Nephron (organoid): Measurements from ENCODE around the gene TYRO3.
"Not testable (repeated sequence)": the region's sequence is repeated elsewhere in the genome, so short reads cannot be mapped to it uniquely, and the experiment has no call there.

Source experiments
- H3K27ac Mint-ChIP-seq, 3 experiments: 2 replicates each; pipeline ENCODE4 v1.8.0; 2020; ENCODE audit warnings: mixed read lengths in 3 of 3, mild to moderate bottlenecking in 2 of 3, moderate library complexity in 1 of 3
- H3K27me3 Mint-ChIP-seq: 2 replicates; pipeline ENCODE4 v1.8.0; 2021; ENCODE audit warnings: low read depth, mild to moderate bottlenecking, moderate library complexity, mixed read lengths
- H3K36me3 Mint-ChIP-seq: 2 replicates; pipeline ENCODE4 v1.8.0; 2020; ENCODE audit warnings: low read depth, mixed read lengths
- H3K4me1 Mint-ChIP-seq: 2 replicates; pipeline ENCODE4 v1.8.0; 2020; ENCODE audit warnings: mixed read lengths
- H3K4me3 Mint-ChIP-seq, 3 experiments: 2 replicates each; pipeline ENCODE4 v1.8.0; 2020; ENCODE audit warnings: mild to moderate bottlenecking in 3 of 3, mixed read lengths in 3 of 3, moderate library complexity in 2 of 3
- H3K9me3 Mint-ChIP-seq: 2 replicates; pipeline ENCODE4 v1.8.0; 2020; ENCODE audit warnings: mixed read lengths
- CTCF ChIP-seq, 3 experiments: fragments of 200-600 bp; sonication (generic); IDR thresholded peaks; one replicate each; pipeline ENCODE4 v1.5.0; 2021; ENCODE audit warnings: antibody characterized with exemption in 3 of 3; ENCODE audit not compliant: unreplicated experiment in 3 of 3

TYRO3 gene

GRCh38 chr15:41583795-41584194, 24.8 kb downstream of the TYRO3 start:
- H3K9me3 Mint-ChIP-seq, result no peaks in the 10 kb centered on the region
- H3K4me1 Mint-ChIP-seq, result peaks cover 16% of the 10 kb centered on the region
- H3K36me3 Mint-ChIP-seq, result peaks cover 4% of the 10 kb centered on the region
- no peak for TF ChIP-seq CTCF (IDR thresholded peaks at IDR 0.05; ENCODE audit: unreplicated experiment in 3 of 3)
- H3K27me3 Mint-ChIP-seq, result peaks cover 7% of the 10 kb centered on the region
- H3K4me3 Mint-ChIP-seq, result peak overlapping the region in 2 of 3 experiments; percentile 56 to 79
- H3K27ac Mint-ChIP-seq, result peak overlapping the region; percentile 85 to 97 (median 85)

- no peaks in the 10 kb centered on the region for H3K9me3 Mint-ChIP-seq
- peak overlapping the region; percentile 85 to 94 (median 88) for H3K4me3 Mint-ChIP-seq
- H3K27me3 Mint-ChIP-seq, result peaks cover 14% of the 10 kb centered on the region
- no peak for TF ChIP-seq CTCF (IDR thresholded peaks at IDR 0.05; ENCODE audit: unreplicated experiment in 3 of 3)
- H3K27ac Mint-ChIP-seq, result peak overlapping the region; percentile 95 to 99 (median 99)
- H3K4me1 Mint-ChIP-seq, result peaks cover 16% of the 10 kb centered on the region
- peaks cover 4% of the 10 kb centered on the region for H3K36me3 Mint-ChIP-seq
These were observed 25.7 kb downstream of the TYRO3 start for GRCh38 chr15:41584636-41585126.

DNA sequence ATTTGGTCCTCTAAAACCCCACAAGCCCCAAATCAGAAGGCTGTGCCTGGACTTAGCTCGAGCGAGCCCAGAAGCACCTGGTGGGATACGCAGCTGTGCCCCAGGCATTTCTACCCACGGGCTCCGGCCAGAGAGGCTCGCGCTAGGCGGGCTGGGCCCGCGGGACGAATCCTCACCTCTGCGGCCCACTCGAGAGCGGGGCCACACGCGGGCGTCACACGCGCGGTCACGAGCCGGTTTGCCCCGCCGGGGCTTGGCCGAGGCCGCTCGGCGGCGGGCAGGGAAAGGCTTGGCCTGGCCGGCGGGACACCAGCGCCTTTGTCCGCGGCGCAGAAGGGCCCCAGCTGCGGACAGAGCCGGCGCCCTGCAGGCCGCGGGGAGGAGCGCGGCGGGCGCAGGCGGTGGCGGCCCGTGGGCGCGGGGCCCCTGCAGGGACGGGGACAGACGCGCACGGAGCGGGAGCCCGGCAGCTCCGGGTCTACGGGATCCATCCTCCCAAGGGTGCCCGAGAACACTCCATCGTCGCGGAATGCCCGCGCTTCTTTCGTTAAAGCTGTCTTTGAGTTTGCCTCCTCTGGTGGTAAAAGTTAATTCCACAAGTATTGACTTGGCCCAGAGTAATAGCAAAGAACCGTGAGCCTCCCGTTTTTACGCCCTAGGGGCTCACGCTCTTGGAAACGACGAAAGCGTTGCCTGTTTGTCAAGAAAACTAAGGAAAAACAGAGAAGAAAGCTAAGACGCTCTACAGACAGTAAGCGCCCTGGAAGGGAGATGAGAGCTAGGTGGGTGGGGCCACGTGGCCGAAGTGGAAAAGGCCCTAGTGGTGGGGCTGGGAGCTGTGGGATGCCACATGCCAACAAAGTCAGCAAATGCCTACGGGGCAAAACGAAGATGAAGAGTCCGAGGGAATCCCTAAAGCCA, 26.4 kb downstream of the TYRO3 start:
- peaks cover 14% of the 10 kb centered on the region for H3K27me3 Mint-ChIP-seq
- peaks cover 4% of the 10 kb centered on the region for H3K36me3 Mint-ChIP-seq
- H3K4me3 Mint-ChIP-seq, result peak overlapping the region; percentile 85 to 94 (median 88)

GRCh38 chr15:41586531-41587282, 27.7 kb downstream of the TYRO3 start:
- not testable (repeated sequence) for H3K36me3 Mint-ChIP-seq, H3K9me3 Mint-ChIP-seq, H3K27ac Mint-ChIP-seq
- peak overlapping the region in 2 of 3 experiments; percentile 61 to 62 for H3K4me3 Mint-ChIP-seq
- peaks cover 16% of the 10 kb centered on the region for H3K4me1 Mint-ChIP-seq
- H3K27me3 Mint-ChIP-seq, result peaks cover 14% of the 10 kb centered on the region

More for the DNA sequence above, 26.4 kb downstream of the TYRO3 start:
- Mint-ChIP-seq H3K27ac (peak overlapping the region; percentile 95 to 99 (median 99)), H3K9me3 (no peaks in the 10 kb centered on the region), H3K4me1 (peaks cover 16% of the 10 kb centered on the region)
- peak; percentile 51 to 53 (median 53) for TF ChIP-seq CTCF (IDR thresholded peaks at IDR 0.05; ENCODE audit: unreplicated experiment in 3 of 3)

- not testable (repeated sequence) for H3K4me3 Mint-ChIP-seq, H3K27ac Mint-ChIP-seq, H3K9me3 Mint-ChIP-seq, H3K36me3 Mint-ChIP-seq
- Mint-ChIP-seq H3K27me3 (peaks cover 14% of the 10 kb centered on the region), H3K4me1 (peaks cover 11% of the 10 kb centered on the region)
These were observed 30.0 kb downstream of the TYRO3 start for GRCh38 chr15:41589018-41589417.

DNA sequence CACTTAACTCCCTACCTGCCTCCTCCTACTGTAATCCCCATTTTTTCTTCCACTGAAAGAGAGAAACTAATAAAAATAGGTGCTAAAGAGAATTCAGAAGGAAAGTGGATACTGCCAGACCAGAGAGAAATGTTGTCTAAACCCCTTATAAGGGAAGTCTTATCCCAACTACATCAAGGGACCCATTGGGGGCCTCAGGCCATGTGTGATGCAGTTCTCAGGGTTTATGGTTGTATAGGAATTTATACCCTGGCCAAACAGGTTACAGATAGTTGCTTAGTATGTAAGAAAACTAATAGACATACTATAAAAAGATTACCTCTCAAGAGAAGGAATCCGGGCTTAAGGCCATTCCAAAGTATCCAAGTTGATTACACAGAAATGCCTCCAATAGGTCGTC, 30.6 kb downstream of the TYRO3 start:
- H3K36me3 Mint-ChIP-seq, H3K4me3 Mint-ChIP-seq, H3K9me3 Mint-ChIP-seq, H3K27ac Mint-ChIP-seq, H3K4me1 Mint-ChIP-seq: not testable (repeated sequence)
- H3K27me3 Mint-ChIP-seq, result peaks cover 14% of the 10 kb centered on the region

GRCh38 chr15:41591217-41591616, 32.2 kb downstream of the TYRO3 start:
- H3K4me1 Mint-ChIP-seq, H3K27ac Mint-ChIP-seq: not testable (repeated sequence)

GRCh38 chr15:41592718-41593117, 33.7 kb downstream of the TYRO3 start:
- not testable (repeated sequence) for H3K36me3 Mint-ChIP-seq, H3K4me3 Mint-ChIP-seq, H3K27ac Mint-ChIP-seq

More at GRCh38 chr15:41591217-41591616, 32.2 kb downstream of the TYRO3 start:
- not testable (repeated sequence) for H3K9me3 Mint-ChIP-seq, H3K4me3 Mint-ChIP-seq, H3K36me3 Mint-ChIP-seq
- H3K27me3 Mint-ChIP-seq, result peaks cover 11% of the 10 kb centered on the region

More at GRCh38 chr15:41592718-41593117, 33.7 kb downstream of the TYRO3 start:
- H3K4me1 Mint-ChIP-seq, H3K9me3 Mint-ChIP-seq: not testable (repeated sequence)
- peaks cover 15% of the 10 kb centered on the region for H3K27me3 Mint-ChIP-seq
